ENCODE results near the gene ZFAND4.
"Not testable (repeated sequence)": the region's sequence is repeated elsewhere in the genome, so short reads cannot be mapped to it uniquely, and the experiment has no call there.

The ZFAND4 gene

DNA sequence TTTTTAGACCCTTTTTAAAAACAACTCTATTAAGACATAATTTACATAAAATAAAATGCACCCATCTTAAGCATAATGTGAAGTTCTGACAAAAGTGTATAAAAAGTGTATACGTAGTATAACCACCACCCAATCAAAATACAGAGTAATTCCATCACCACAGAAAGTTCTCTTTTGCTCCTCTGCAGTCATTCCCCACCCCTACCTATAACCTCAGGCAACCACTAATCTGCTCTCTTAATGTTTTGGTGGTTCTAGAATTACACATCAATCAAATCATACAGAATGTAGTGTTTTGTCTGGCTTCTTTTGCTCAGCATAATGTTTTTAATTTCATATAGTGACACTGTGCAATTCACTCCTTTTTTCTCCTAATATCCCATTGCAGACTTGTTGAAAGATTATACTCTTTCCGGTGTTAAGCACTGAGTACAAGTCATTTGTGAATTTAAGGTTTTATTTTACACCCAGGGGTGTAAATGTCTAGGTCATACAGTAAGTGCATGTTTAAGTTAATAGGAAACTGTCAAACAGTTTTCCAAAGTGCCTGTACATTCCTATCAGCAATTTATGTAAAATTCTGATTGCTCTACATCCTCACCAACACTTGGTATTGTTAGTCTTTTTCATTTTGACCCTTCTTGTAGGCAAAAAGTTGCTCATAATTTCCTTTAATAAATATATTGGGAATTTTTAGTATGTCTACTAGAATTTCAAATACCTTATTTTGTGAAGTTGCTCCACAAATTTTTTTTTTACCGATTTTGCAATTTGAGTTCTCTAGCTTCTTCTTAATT, 86.3 kb downstream of the ZFAND4 start:
- DNase-seq = no peak

- DNase-seq = no peak
These were observed 87.4 kb downstream of the ZFAND4 start for GRCh38 chr10:45585131-45585530.

- no peak for DNase-seq
These were observed 90.2 kb downstream of the ZFAND4 start for GRCh38 chr10:45582386-45582781.

DNA sequence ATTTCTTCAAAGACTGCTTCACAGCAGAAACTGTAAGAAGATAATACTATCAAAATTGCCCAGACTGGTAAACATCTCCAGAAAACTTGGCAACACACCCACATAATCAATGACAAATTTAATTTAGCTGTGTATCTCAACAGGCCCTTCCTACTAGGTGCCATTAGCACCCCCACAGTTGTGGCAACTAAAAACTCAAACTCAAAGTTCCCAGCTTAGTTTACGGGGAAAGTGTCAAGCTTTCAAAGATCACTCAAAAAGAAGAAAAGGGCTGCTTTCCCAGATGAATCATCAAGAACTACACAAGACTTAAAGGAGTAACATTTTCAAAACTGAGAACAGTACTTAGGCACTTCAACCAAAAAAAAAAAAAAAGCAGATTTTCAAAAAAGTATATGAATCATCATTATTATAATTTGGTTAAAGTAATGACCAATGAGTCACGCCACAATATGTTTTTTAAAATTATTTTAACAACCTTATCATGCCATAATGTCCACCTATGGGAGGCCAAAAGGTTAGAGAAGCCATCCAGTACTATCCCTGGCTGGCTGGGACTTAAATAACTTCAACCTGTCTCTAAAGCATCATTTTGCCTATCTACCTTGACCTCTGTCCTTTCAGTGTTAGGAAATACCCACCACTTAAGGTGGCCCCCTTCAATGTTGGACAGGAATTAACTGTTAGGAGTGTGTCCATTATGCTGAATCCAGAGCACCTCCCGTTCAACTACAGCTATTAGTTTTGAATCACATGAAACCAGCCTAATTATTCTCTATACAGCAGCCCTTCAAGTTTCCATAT, 90.8 kb downstream of the ZFAND4 start:
- DNase-seq = no peak

GRCh38 chr10:45581216-45581549, 91.4 kb downstream of the ZFAND4 start:
- DNase-seq = no peak

- DNase-seq = no peak
These were observed 92.0 kb downstream of the ZFAND4 start for GRCh38 chr10:45580371-45581215.

GRCh38 chr10:45578384-45578971, 94.1 kb downstream of the ZFAND4 start:
- no peak for DNase-seq

GRCh38 chr10:45575966-45576597, 96.5 kb downstream of the ZFAND4 start:
- DNase-seq = no peak

DNA sequence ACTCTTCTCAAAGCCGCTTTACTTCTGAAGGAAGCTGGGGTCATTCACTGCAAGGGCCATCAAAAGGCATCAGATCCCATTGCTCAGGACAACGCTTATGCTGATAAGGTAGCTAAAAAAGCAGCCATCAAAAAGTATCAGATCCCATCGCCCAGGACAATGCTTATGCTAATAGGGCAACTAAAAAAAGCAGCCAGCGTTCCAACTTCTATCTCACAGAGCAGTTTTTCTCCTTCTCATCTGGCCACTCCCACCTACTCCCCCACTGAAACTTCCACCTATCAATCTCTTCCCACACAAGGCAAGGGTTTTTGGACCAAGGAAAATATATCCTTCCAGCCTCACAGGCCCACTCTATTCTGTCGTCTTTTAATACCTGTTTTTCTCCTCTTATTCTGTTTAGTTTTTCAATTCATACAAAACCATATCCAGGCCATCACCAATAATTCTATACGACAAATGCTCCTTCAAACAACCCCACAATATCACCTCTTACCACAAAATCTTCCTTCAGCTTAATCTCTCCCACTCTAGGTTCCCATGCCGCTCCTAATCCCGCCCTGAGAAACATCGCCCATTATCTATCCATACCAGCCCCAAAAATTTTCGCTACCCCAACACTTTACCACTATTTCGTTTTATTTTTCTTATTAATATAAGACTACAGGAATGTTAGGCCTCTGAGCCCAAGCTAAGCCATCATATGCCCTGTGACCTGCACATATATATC, 97.4 kb downstream of the ZFAND4 start:
- DNase-seq = not testable (repeated sequence)

- DNase-seq = no peak
These were observed 103.1 kb downstream of the ZFAND4 start for GRCh38 chr10:45569471-45569870.

GRCh38 chr10:45566415-45566814, 106.2 kb downstream of the ZFAND4 start:
- DNase-seq = no peak

Measured in cortex of kidney (tissue), 1 donor.